Keratinocyte (primary cell): ENCODE data around the gene MSI2.

ENCODE experiments used
- CTCF ChIP-seq, 3 experiments: IDR thresholded peaks in 1 of 3; conservative IDR thresholded peaks in 1 of 3; optimal IDR thresholded peaks in 1 of 3; 2 replicates in 2 of 3; 3 replicates in 1 of 3; pipeline versions ENCODE3 to v1.5.1; 2011; ENCODE audit warnings: low read length in 3 of 3, mild to moderate bottlenecking in 3 of 3, moderate library complexity in 2 of 3, control low read depth in 1 of 3, inconsistent platforms in 1 of 3; ENCODE audit not compliant: insufficient read depth in 2 of 3; ENCODE audit errors: extremely low read depth in 1 of 3
- EZH2 ChIP-seq: IDR thresholded peaks from one replicate; pipeline ENCODE4 v1.6.1; 2012; ENCODE audit warnings: inconsistent platforms, mild to moderate bottlenecking, low read length, moderate library complexity

GRCh38 chr17:57243171-57243622, 13.1 kb upstream of the MSI2 start:
- TF ChIP-seq CTCF (optimal IDR thresholded peaks at IDR 0.05 in 1 of 3, IDR thresholded peaks at IDR 0.05 in 1 of 3, conservative IDR thresholded peaks at IDR 0.05 in 1 of 3; ENCODE audit: extremely low read depth in 1 of 3, insufficient read depth in 2 of 3, low read length in 3 of 3) = peak; percentile 100
- TF ChIP-seq EZH2 = no peak
